Immature natural killer cell (primary cell): ENCODE measurements around the gene ARHGEF12. TPM values are rescaled to one million over a fixed set of nuclear protein-coding genes. Genes with fewer than 3 reads are reported as not detected.

Experiments
- DNase-seq, 3 donors: peaks; one replicate each; pipeline ENCODE4 v3.0.0; 2022; ENCODE audit warnings: mixed read lengths in 1 of 3
- H3K27ac Mint-ChIP-seq, 6 donors: one replicate each; pipeline ENCODE4 v1.8.0; 2020; ENCODE audit warnings: mixed read lengths in 6 of 6, mild to moderate bottlenecking in 5 of 6, inconsistent platforms in 4 of 6, moderate library complexity in 3 of 6
- H3K27me3 Mint-ChIP-seq, 3 donors: one replicate each; pipeline ENCODE4 v1.8.0; 2020 to 2021; ENCODE audit warnings: low read depth in 3 of 3, mild to moderate bottlenecking in 3 of 3, mixed read lengths in 3 of 3, moderate library complexity in 3 of 3, inconsistent platforms in 1 of 3
- H3K36me3 Mint-ChIP-seq, 3 donors: one replicate each; pipeline ENCODE4 v1.8.0; 2020; ENCODE audit warnings: mixed read lengths in 3 of 3, inconsistent platforms in 2 of 3, mild to moderate bottlenecking in 2 of 3
- H3K4me1 Mint-ChIP-seq, 2 donors: one replicate each; pipeline ENCODE4 v1.8.0; 2020; ENCODE audit warnings: inconsistent platforms in 2 of 2, mild to moderate bottlenecking in 2 of 2, mixed read lengths in 2 of 2, moderate library complexity in 1 of 2
- H3K4me3 Mint-ChIP-seq, 5 donors: one replicate each; pipeline ENCODE4 v1.8.0; 2020; ENCODE audit warnings: mild to moderate bottlenecking in 5 of 5, mixed read lengths in 5 of 5, inconsistent platforms in 3 of 5, moderate library complexity in 3 of 5
- H3K9me3 Mint-ChIP-seq, 6 donors: one replicate each; pipeline ENCODE4 v1.8.0; 2020; ENCODE audit warnings: mild to moderate bottlenecking in 6 of 6, mixed read lengths in 6 of 6, inconsistent platforms in 4 of 6, moderate library complexity in 3 of 6
- polyA plus RNA-seq, 3 donors: library from polyadenylated mRNA; unstranded; fragments of 300-500 nt; fragmentation: Illumina TruSeq; gene quantifications; one replicate each; pipeline ENCODE4 v1.2.3, GENCODE V29; 2021

Gene ARHGEF12
- polyA plus RNA-seq, 3 donors from 2014 or later = 1.1 to 12.2 (median 6.7) TPM

DNA sequence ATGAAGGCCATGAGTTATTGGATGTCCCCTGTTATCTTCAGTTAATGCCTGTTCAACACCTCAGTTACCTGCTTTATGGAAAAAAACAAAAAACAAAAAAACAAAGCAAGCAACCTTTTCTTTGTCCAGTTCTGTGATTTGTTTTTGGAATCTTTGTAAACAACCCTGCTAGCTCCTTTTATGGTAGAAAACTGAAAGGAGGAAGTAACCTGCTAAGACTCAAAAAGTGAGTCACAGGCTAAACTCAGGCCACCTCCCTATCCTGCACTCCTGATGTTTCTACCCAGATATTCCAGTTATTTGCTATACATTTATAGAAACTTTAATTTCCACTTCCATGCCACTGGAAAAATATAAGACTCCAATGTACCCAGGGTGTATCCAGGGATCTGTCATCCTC, 31.7 kb upstream of the ARHGEF12 start:
- H3K27me3 Mint-ChIP-seq = peaks cover 0 to 8% (median 4%) of the 10 kb centered on the region in 3 donors
- no peak overlapping the region for H3K27ac Mint-ChIP-seq
- no peaks in the 10 kb centered on the region for H3K36me3 Mint-ChIP-seq
- DNase-seq = no peak
- no peak overlapping the region for H3K4me3 Mint-ChIP-seq
- H3K9me3 Mint-ChIP-seq = no peaks in the 10 kb centered on the region
- no peaks in the 10 kb centered on the region for H3K4me1 Mint-ChIP-seq

DNA sequence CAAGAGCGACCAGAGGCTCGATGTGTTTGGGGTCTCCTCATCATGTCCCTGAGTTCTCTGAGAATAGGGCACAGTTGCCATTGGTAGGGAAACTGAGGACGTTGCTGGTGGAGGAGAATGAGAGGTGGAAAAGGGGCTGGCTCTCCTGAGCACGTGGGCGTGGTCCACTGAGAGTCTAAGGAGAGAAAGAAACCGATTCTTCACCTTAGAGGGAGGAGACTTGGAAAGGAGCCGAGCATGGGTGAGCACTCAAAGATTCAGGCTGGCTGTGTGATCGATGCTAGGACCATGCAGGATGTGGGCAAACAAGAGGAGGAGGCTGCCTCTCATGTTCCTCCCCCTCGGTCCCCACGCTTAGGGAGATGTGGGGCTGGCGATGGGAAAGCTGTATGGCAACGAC, 30.9 kb upstream of the ARHGEF12 start:
- H3K27me3 Mint-ChIP-seq = peaks cover 0 to 8% (median 4%) of the 10 kb centered on the region in 3 donors
- no peaks in the 10 kb centered on the region for H3K9me3 Mint-ChIP-seq
- H3K27ac Mint-ChIP-seq = no peak overlapping the region
- no peak overlapping the region for H3K4me3 Mint-ChIP-seq
- no peaks in the 10 kb centered on the region for H3K4me1 Mint-ChIP-seq
- no peaks in the 10 kb centered on the region for H3K36me3 Mint-ChIP-seq
- DNase-seq = no peak

DNA sequence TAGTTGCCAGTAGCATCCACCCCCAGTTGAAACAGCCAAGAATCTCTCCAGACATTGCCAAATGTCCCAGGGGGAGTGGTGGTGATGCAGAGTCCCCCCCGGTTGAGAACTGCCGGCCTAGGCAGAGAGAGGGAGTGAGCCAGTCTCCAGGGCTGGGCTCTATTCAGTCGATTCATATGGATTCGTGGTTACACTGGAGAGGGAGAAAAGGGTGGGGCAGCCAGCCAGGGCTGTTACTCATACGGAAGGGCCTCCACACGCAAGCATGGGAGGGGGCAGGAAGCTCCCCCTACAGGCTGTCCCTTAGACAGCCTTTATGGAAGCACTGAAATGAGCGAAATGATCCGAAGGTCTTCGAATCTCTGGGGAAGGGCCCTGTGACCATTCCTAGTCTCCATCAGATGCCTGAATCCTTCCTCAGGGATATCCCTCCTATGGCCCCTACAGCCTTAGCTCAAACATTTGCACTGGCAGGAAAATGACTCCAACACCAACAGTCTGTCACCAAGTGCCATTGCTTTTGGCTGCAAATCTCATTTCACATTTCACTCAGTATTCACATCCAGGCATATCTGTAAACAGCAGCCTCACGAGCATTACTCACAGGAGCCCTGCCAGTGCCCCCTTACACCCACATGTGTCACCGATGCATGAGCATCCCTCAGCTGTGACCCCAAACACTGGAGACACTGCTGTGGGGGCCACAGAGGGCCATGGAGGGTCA, 29.5 kb upstream of the ARHGEF12 start:
- Mint-ChIP-seq H3K27me3 (peaks cover 0 to 4% (median 4%) of the 10 kb centered on the region in 3 donors), H3K4me1 (no peaks in the 10 kb centered on the region), H3K4me3 (no peak overlapping the region), H3K27ac (no peak overlapping the region), H3K36me3 (no peaks in the 10 kb centered on the region), H3K9me3 (no peaks in the 10 kb centered on the region)
- no peak for DNase-seq

DNA sequence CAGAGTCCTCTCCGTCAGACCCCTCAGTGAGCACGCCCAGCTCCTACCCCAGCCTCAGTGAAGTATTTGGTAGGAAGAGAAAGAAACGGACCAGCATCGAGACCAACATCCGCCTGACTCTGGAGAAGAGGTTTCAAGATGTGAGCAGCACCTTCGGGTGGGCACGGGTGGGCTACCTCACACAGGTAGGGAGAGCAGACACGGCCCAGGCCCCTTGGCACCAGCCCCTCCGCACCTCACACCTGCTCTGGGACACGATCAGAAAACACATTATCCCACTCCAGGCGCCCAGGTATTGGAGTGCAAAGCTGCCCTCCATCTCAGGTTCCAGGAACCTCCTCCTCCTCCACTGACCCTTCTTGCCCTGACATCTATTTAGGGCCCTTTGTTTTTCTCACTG, 28.7 kb upstream of the ARHGEF12 start:
- Mint-ChIP-seq H3K9me3 (no peaks in the 10 kb centered on the region), H3K27me3 (peaks cover 0 to 4% (median 1%) of the 10 kb centered on the region in 3 donors), H3K36me3 (no peaks in the 10 kb centered on the region)

DNA sequence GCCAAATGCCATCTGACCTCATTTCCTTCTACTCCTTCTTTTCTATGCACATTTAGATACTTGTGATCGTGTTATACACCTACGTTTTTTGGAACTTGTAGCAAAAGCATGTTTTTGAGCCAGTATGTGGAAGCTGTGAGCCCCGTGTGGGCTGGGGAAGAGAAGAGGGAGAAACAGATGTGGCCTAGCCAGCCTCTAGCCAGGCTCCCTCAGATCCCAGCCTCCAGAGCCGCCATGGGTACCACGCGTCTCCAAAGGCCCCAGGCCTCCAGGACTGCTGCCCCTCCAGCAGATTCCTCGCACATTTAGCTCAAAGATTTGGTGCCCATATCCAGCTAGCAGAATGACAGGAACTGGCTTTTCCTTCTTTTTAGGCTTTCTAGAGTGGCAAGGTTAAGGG, 28.1 kb upstream of the ARHGEF12 start:
- Mint-ChIP-seq H3K9me3 (no peaks in the 10 kb centered on the region), H3K36me3 (no peaks in the 10 kb centered on the region), H3K4me1 (no peaks in the 10 kb centered on the region), H3K27me3 (peaks cover 0 to 3% (median 1%) of the 10 kb centered on the region in 3 donors), H3K27ac (no peak overlapping the region), H3K4me3 (no peak overlapping the region)
- DNase-seq = no peak

More for the DNA sequence above, 28.7 kb upstream of the ARHGEF12 start:
- no peaks in the 10 kb centered on the region for H3K4me1 Mint-ChIP-seq
- DNase-seq = no peak
- H3K4me3 Mint-ChIP-seq = no peak overlapping the region
- no peak overlapping the region for H3K27ac Mint-ChIP-seq

DNA sequence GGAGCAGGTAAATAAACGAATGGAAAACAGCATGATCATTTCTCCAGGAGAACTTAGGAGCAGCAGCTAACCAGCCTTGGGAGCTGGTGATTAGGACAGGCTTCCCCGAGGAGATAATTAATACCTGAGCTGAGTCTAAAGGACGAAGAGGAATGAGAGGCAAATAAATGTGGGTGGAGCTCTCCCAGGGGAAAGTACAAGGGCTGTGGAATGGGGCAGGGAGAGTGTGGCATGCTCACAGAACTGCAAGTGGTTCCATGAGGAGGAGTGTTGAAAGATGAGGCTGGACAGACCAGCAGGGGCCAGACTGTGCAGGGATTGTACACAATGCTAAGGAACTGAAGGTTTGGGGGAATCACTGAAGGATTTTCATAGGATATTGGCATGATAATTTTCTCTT, 25.3 kb upstream of the ARHGEF12 start:
- Mint-ChIP-seq H3K36me3 (no peaks in the 10 kb centered on the region), H3K9me3 (no peaks in the 10 kb centered on the region), H3K4me1 (no peaks in the 10 kb centered on the region), H3K4me3 (no peak overlapping the region), H3K27me3 (peaks cover 0 to 4% (median 0%) of the 10 kb centered on the region in 3 donors), H3K27ac (no peak overlapping the region)
- no peak for DNase-seq

DNA sequence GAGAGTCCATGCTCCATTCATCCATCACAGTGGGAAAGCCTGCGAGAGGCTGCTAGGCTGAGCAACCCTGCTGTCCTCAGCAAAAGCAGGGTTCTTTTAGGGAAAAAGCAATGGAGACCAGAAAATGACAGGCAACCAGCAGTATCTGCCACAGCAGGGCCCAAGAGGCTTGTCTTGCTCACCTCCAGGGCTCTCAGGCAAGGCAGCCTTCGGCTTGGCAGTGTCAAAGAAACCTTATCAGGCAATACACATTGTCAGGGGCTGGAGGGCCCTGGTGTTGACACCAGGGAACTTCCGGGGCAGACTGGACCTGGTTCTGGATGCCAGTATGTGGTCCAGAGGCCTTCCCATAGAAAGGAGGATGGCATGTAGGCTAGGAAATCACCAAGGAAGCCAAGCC, 21.4 kb upstream of the ARHGEF12 start:
- no peaks in the 10 kb centered on the region for H3K9me3 Mint-ChIP-seq
- H3K4me1 Mint-ChIP-seq = no peaks in the 10 kb centered on the region
- H3K27me3 Mint-ChIP-seq = peaks cover 0 to 4% (median 2%) of the 10 kb centered on the region in 3 donors
- no peaks in the 10 kb centered on the region for H3K36me3 Mint-ChIP-seq
- DNase-seq = no peak
- no peak overlapping the region for H3K27ac Mint-ChIP-seq
- H3K4me3 Mint-ChIP-seq = no peak overlapping the region

DNA sequence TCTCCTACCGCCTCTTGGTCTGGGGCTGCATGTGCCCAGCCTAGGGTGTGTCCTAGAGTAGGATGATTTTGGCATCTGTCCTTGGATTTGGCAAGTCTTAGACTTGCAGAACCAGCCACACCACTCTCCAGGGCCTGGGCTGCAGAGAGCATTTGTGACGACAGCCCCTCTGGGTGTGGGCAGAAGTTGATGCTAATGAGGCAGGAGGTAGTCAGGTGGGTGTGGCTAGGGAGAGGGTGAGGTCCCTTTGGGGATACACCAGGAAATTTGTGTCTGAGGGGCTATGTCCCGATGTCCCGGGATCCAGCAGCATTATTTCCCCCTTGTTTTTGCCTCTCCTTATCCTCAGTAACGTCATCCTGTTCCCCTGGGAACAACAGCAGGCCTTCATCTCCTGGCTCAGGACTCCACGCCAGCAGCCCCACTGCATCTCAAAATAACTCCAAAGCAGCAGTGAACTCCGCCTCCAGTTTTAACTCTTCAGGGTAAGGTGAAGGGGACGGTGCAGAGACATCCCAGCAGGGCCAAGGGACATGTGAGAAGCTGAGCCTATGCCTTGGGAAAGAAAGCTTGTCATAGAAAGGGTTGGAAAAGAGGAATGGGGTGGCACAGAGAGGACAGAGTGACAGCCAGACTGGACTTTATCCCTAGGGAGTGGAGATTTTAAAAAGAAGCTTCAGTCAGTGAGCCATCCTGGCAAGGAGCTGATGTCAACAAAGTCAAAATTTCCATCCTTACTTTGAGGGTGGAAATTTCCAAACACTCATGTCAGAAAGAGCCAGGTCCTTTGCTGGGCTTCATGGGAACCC, 19.1 kb upstream of the ARHGEF12 start:
- H3K4me3 Mint-ChIP-seq = no peak overlapping the region
- no peaks in the 10 kb centered on the region for H3K36me3 Mint-ChIP-seq
- no peaks in the 10 kb centered on the region for H3K4me1 Mint-ChIP-seq
- H3K27me3 Mint-ChIP-seq = peaks cover 6 to 10% (median 7%) of the 10 kb centered on the region in 3 donors
- DNase-seq = no peak
- H3K9me3 Mint-ChIP-seq = no peaks in the 10 kb centered on the region
- no peak overlapping the region for H3K27ac Mint-ChIP-seq

DNA sequence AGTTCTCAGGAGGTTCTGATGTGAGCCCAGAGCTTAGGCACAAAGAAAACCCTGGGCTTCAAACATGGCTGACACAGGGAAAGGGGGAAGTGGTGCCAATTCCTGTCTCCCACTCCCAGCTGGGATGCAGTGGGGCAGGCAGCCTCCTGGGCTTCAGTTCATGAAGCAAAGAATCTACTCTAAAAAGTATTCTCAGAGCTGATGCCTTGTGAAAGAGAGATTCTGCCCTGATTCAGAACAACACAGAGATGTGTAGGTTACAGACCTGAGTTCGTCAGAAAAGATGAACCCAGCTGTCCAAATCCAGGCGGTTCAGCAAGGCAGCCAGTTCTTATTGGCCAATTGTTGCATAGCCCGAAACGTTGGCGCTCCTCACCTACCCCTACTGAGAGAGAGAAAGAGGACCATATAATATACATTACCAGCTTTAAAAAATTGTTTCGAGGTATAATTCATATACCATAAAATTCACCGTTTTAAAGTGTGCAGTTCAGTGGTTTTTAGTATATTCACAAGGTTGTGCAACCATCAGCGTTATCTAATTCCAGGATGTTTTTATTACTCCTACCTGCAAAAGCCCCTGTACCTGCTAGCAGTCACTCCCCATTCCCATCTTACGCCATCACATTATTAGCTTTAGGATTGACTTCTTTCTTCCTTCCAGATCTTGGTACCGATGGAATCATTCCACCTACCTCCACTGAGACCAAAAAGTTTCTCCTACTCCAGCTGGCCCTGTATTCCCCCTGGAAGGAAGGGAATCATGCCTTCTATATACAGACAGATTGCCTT, 18.3 kb upstream of the ARHGEF12 start:
- Mint-ChIP-seq H3K27me3 (peaks cover 8 to 11% (median 11%) of the 10 kb centered on the region in 3 donors), H3K4me1 (no peaks in the 10 kb centered on the region), H3K4me3 (no peak overlapping the region), H3K27ac (no peak overlapping the region), H3K9me3 (no peaks in the 10 kb centered on the region), H3K36me3 (no peaks in the 10 kb centered on the region)
- DNase-seq = no peak

DNA sequence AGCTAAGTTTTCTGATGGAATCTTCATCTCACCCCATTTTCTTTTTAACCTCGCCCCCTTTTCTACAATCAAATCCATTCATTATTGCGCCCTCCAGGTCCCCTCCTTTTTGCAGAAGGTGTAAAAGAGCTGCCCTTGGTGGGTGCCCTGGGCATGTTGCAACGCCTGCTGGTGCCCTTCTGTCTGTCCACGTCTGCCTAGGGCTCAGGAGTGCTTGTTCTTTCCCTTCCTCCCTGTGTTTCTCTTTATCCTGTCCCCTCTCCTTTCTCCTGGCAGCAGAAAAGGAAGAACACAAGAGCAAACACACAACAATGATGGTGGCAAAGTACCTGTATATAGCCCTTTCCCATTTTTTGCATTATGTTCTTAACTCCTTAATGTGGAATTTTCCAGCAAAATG, 17.3 kb upstream of the ARHGEF12 start:
- no peak for DNase-seq
- Mint-ChIP-seq H3K4me3 (no peak overlapping the region), H3K4me1 (no peaks in the 10 kb centered on the region), H3K27me3 (peaks cover 10 to 18% (median 11%) of the 10 kb centered on the region in 3 donors), H3K9me3 (no peaks in the 10 kb centered on the region), H3K27ac (no peak overlapping the region), H3K36me3 (no peaks in the 10 kb centered on the region)

DNA sequence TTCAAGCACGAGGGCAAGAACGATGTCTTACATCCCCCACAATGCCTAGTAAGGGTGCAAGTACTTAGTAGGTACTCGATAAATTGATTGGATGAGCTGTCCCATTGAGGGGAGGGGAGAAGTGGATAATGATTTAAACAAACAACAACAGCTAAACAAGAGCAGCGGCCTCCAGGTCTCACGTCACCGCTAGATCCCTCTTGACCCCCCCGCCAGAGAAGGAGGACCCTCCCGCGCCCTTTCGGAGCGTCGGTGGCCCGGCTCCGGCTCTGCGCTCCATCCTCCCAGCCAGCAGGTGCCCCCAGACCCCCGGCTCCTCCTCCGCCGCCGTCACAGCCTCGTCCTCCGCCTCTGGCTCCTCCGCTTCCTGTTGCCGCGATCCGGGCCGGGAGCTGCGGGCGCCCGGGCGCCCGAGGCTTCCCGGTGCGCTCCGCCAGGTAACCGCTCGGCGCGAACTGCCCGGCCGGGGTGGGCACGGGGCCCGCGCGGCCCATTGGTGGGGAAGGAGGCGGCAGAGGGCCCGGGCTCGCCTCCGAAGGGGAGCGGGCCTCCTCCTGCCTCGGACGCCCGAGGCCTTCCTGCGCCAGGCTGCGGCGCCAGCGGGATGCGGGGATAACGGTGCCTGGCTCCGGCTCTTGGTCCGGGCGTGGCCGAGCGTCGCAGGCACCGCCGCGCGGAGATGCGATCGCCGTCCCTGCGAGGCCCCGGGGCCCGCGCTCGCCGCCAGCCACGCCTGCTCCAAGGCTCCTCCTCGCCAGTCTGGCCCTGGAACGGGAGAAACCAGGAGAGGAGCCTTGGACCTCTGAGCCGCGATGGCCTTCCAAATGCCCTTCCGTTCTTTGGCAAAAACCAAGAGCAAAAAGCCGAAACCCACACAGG, 11.0 kb upstream of the ARHGEF12 start, which contains the start of gene TLCD5:
Gene TLCD5, plus strand, starts transcription at position 368 of the 879 bp plus-strand sequence. CDS start 2,143 bp downstream, outside the sequence.
- no peak within 1 kb of the TSS for H3K27ac Mint-ChIP-seq
- H3K9me3 Mint-ChIP-seq = peaks cover 0 to 2% (median 0%) of the 10 kb centered on the region in 6 donors
- peaks cover 15 to 26% of the 10 kb centered on the region in 2 donors for H3K4me1 Mint-ChIP-seq
- peaks cover 18 to 41% (median 29%) of the 10 kb centered on the region in 3 donors for H3K27me3 Mint-ChIP-seq
- peak within 1 kb of the TSS; percentile 74 to 85 (median 82) for H3K4me3 Mint-ChIP-seq
- DNase-seq = peak in 2 of 3 donors; percentile 14 to 15
- no peaks in the 10 kb centered on the region for H3K36me3 Mint-ChIP-seq

DNA sequence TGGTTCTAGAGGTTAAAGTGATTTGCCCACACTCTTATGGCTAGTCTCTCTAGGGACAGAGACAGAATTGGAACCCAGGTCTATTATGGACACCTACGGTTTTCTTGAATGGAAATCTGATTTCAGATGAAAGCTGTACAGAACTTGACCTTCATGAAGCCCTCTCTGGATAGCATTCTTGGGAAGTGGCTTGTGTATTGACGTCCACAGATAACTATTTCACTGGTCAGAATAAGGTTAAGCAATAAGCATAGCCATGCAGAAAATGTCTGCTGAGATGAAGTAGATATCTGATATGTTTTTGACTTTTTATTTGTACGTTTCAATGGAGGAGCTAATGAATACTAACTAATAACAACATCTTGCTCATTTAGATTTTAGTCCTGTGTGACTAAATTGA, 10.0 kb upstream of the ARHGEF12 start:
- Mint-ChIP-seq H3K9me3 (peaks cover 0 to 2% (median 0%) of the 10 kb centered on the region in 6 donors), H3K4me1 (peaks cover 15 to 26% of the 10 kb centered on the region in 2 donors), H3K36me3 (no peaks in the 10 kb centered on the region), H3K4me3 (peak overlapping the region; percentile 30 to 75 (median 67)), H3K27me3 (peaks cover 15 to 41% (median 23%) of the 10 kb centered on the region in 3 donors), H3K27ac (no peak overlapping the region)
- DNase-seq = no peak

DNA sequence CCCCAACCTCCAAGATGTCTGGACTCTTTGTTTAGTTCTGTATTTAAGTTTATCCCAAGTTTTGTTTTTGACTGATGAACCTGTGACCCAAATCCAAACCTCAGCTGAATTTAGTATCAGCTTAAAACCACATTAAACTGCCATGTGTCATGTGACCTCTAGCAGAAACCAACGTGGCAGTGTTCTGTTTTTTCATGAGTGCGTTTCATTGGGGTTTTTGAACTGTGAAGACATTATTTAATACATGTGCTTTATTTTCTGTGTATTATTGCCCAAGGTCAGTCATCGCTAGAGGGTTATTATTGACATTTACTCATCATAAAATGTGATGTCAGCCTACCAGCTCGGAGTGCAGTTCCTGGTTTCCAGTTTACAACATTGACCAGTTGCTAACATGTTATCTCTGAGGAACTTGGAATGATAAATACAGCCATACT, 9.3 kb upstream of the ARHGEF12 start:
- DNase-seq = no peak

More for the DNA sequence above, 9.3 kb upstream of the ARHGEF12 start:
- H3K27me3 Mint-ChIP-seq = peaks cover 15 to 38% (median 23%) of the 10 kb centered on the region in 3 donors
- peaks cover 15 to 26% of the 10 kb centered on the region in 2 donors for H3K4me1 Mint-ChIP-seq
- no peaks in the 10 kb centered on the region for H3K36me3 Mint-ChIP-seq
- no peak overlapping the region for H3K27ac Mint-ChIP-seq
- H3K9me3 Mint-ChIP-seq = peaks cover 0 to 2% (median 0%) of the 10 kb centered on the region in 6 donors
- H3K4me3 Mint-ChIP-seq = peak overlapping the region in 1 of 5 donors; percentile 12
